PC-3 (cell line): Measurements from ENCODE around the gene ADCY5. TPM values are rescaled to one million over a fixed set of nuclear protein-coding genes. Genes with fewer than 3 reads are reported as not detected.

Experiments
- ATAC-seq: fragments of 200-7000 bp; cut with Tn5 transposase; 2 replicates; pipeline ENCODE4 v1.9.1; 2020; ENCODE audit warnings: mild to moderate bottlenecking, moderate library complexity
- BruUV-seq: library from RNA; stranded (reverse); fragments of 400-500 nt; replicated peaks from 2 replicates; lab custom pipeline; 2021; lab: Mats Ljungman, UMichigan
- CTCF ChIA-PET: fragments of 300-600 bp; sonication (Branson Sonifier 250); formaldehyde crosslinking; loops from one replicate; lab custom pipeline; 2022; ENCODE audit warnings: antibody characterized with exemption; lab: Charles Lee
- POLR2A ChIA-PET: fragments of 300-600 bp; sonication (Branson Sonifier 250); formaldehyde crosslinking; loops from one replicate; lab custom pipeline; 2022; ENCODE audit warnings: antibody characterized with exemption; ENCODE audit not compliant: unreplicated experiment; lab: Charles Lee
- DNase-seq: peaks from one replicate; pipeline ENCODE4 v3.0.0-alpha.2; 2015
- H2AFZ ChIP-seq: fragments of 300-600 bp; sonication (generic); 2 replicates; pipeline ENCODE4 v1.6.0; 2016; ENCODE audit warnings: antibody characterized with exemption, low read length
- H3F3A ChIP-seq: fragments of 300-600 bp; sonication (generic); one replicate; pipeline ENCODE4 v1.6.0; 2017; ENCODE audit warnings: antibody characterized with exemption, low read length, control low read depth, mild to moderate bottlenecking; ENCODE audit not compliant: unreplicated experiment
- H3K27ac ChIP-seq: fragments of 300-600 bp; sonication (generic); 2 replicates; pipeline ENCODE4 v1.5.1; 2016; ENCODE audit warnings: mild to moderate bottlenecking, low read length
- H3K27me3 ChIP-seq: fragments of 300-600 bp; sonication (generic); 2 replicates; pipeline ENCODE4 v1.6.1; 2016; ENCODE audit warnings: low read length, mixed read lengths
- H3K36me3 ChIP-seq: fragments of 300-600 bp; sonication (generic); 2 replicates; pipeline ENCODE4 v1.6.1; 2016; ENCODE audit warnings: low read depth, mixed run types, low read length, mixed read lengths
- H3K4me1 ChIP-seq: fragments of 300-600 bp; sonication (generic); 2 replicates; pipeline ENCODE4 v1.5.1; 2016; ENCODE audit warnings: low read length; ENCODE audit not compliant: insufficient read depth
- H3K4me2 ChIP-seq: fragments of 300-600 bp; sonication (generic); 2 replicates; pipeline ENCODE4 v1.6.0; 2016; ENCODE audit warnings: low read length
- H3K4me3 ChIP-seq: fragments of 300-600 bp; sonication (generic); 2 replicates; pipeline ENCODE4 v1.5.1; 2016; ENCODE audit warnings: mild to moderate bottlenecking, low read length, mixed read lengths
- H3K79me2 ChIP-seq: fragments of 300-600 bp; sonication (generic); 2 replicates; pipeline ENCODE4 v1.6.1; 2017; ENCODE audit warnings: low read length, mixed read lengths
- H3K9ac ChIP-seq: fragments of 300-600 bp; sonication (generic); 2 replicates; pipeline ENCODE4 v1.6.0; 2016; ENCODE audit warnings: mild to moderate bottlenecking, low read length
- H3K9me2 ChIP-seq: fragments of 300-600 bp; sonication (generic); replicated peaks from 2 replicates; pipeline ENCODE4 v1.6.1; 2016; ENCODE audit warnings: mixed run types, low read length, mixed read lengths
- H3K9me3 ChIP-seq: fragments of 300-600 bp; sonication (generic); 2 replicates; pipeline ENCODE4 v1.6.1; 2016; ENCODE audit warnings: low read length, mixed read lengths
- H4K20me1 ChIP-seq: fragments of 300-600 bp; sonication (generic); 2 replicates; pipeline ENCODE4 v1.6.1; 2016; ENCODE audit warnings: low read length, mixed read lengths
- CTCF ChIP-seq: fragments of 300-600 bp; sonication (generic); conservative IDR thresholded peaks from 2 replicates; pipeline ENCODE4 v1.5.1; 2017; ENCODE audit warnings: antibody characterized with exemption, low read depth, mild to moderate bottlenecking, low read length
- EZH2 ChIP-seq: fragments of 300-600 bp; sonication (generic); IDR thresholded peaks from one replicate; pipeline ENCODE4 v1.6.1; 2017; ENCODE audit warnings: antibody characterized with exemption, mild to moderate bottlenecking, low read length; ENCODE audit not compliant: unreplicated experiment
- EZH2phosphoT487 ChIP-seq: fragments of 300-600 bp; sonication (generic); IDR thresholded peaks from 2 replicates; pipeline ENCODE4 v1.6.1; 2018; ENCODE audit warnings: mild to moderate bottlenecking, antibody characterized with exemption, low read length, borderline replicate concordance
- intact Hi-C: fragments of 100-400 bp; cut with micrococcal nuclease; formaldehyde crosslinking; loops from 2 replicates; pipeline ENCODE4 v1.9.0; 2023
- total RNA-seq: library from RNA; depleted of rRNA; stranded (reverse); fragments of >200 nt; gene quantifications from 2 replicates; pipeline ENCODE4 v1.2.3, GENCODE V29; 2014

Gene ADCY5
- total RNA-seq, 1 experiment from 2014 or later: not detected

- POLR2A ChIA-PET: interaction anchor here (0.6 kb wide), 1 partner anchor 163 kb away, joined by 3 read pairs; no protein-coding TSS in a partner anchor
- no peak overlapping the region for H3K4me2 ChIP-seq
- TF ChIP-seq EZH2 (no peak), EZH2phosphoT487 (no peak), CTCF (no peak)
- H3K36me3 ChIP-seq: no peaks in the 10 kb centered on the region
- H3K9ac ChIP-seq: no peak overlapping the region
- intact Hi-C loops: no loop called here
- no peak overlapping the region for H3K27ac ChIP-seq
- DNase-seq (no peak), ATAC-seq (no peak)
- H3K4me3 ChIP-seq: no peak overlapping the region
- 0 out of 2 replicates have a peak, but pooled peaks cover under 1% of the 10 kb centered on the region for H3K4me1 ChIP-seq
- H3F3A ChIP-seq: no peaks in the 10 kb centered on the region
- no peaks in the 10 kb centered on the region for H3K79me2 ChIP-seq
- no peaks in the 10 kb centered on the region for H3K9me2 ChIP-seq
- no peak overlapping the region for H2AFZ ChIP-seq
- H4K20me1 ChIP-seq: no peaks in the 10 kb centered on the region
- no peaks in the 10 kb centered on the region for H3K27me3 ChIP-seq
- no peaks in the 10 kb centered on the region for H3K9me3 ChIP-seq
- BruUV-seq: no TSS peak
- CTCF ChIA-PET: no interaction called here
These were observed 144.8 kb downstream of the ADCY5 start for GRCh38 chr3:123303976-123304560.

GRCh38 chr3:123302961-123303360 is 145.9 kb downstream of the ADCY5 start:
- BruUV-seq: no TSS peak
- Histone ChIP-seq H3K9me3 (no peaks in the 10 kb centered on the region), H3K9me2 (no peaks in the 10 kb centered on the region), H3K9ac (no peak overlapping the region), H3K27me3 (no peaks in the 10 kb centered on the region), H2AFZ (no peak overlapping the region), H3K4me3 (no peak overlapping the region), H3F3A (no peaks in the 10 kb centered on the region), H3K27ac (no peak overlapping the region), H3K4me2 (no peak overlapping the region), H3K4me1 (0 out of 2 replicates have a peak, but pooled peaks cover 6% of the 10 kb centered on the region), H3K36me3 (no peaks in the 10 kb centered on the region), H3K79me2 (no peaks in the 10 kb centered on the region), H4K20me1 (no peaks in the 10 kb centered on the region)
- no peak for DNase-seq
- POLR2A ChIA-PET: no interaction called here
- intact Hi-C loops: no loop called here
- CTCF ChIA-PET: no interaction called here
- no peak for TF ChIP-seq EZH2phosphoT487
- no peak for TF ChIP-seq EZH2
- TF ChIP-seq CTCF: no peak
- no peak for ATAC-seq
